ENCODE measurements around the gene KCNQ4. TPM values are rescaled to one million over a fixed set of nuclear protein-coding genes. Genes with fewer than 3 reads are reported as not detected.
A peak's percentile ranks its signal among the peaks of the same experiment; 100 is the strongest.

KCNQ4 gene
- total and polyA plus RNA-seq, 2 of the 8 experiments (the other 6 are each of a cell fraction or from before 2014, with no cell fraction given): 2.2 to 3.9 TPM

GRCh38 chr1:40802078-40802741 is 18.6 kb downstream of the KCNQ4 start (continued):
- TF ChIP-seq KDM1A (IDR thresholded peaks at IDR 0.05; ENCODE audit: borderline replicate concordance, low read length) (peak; percentile 100), KDM4A (IDR thresholded peaks at IDR 0.05; ENCODE audit: low read depth, low read length, severe bottlenecking) (peak; percentile 39), ATF2 (IDR thresholded peaks at IDR 0.05; ENCODE audit: low read length) (no peak)
